HG03439 (cell line): ENCODE measurements around the gene WDR49.
"Not testable (repeated sequence)": the region's sequence is repeated elsewhere in the genome, so short reads cannot be mapped to it uniquely, and the experiment has no call there.

Experiments used
- ATAC-seq: cut with Tn5 transposase; IDR thresholded peaks from one replicate; pipeline ENCODE4 v1.9.1; 2021; ENCODE audit warnings: mild to moderate bottlenecking, moderate library complexity; ENCODE audit not compliant: unreplicated experiment

The WDR49 gene

GRCh38 chr3:167615030-167615429, 38.7 kb downstream of the WDR49 start:
- ATAC-seq = no peak

GRCh38 chr3:167614196-167614595, 39.5 kb downstream of the WDR49 start:
- ATAC-seq = not testable (repeated sequence)

GRCh38 chr3:167611718-167612117, 42.0 kb downstream of the WDR49 start:
- no peak for ATAC-seq

GRCh38 chr3:167609156-167609555, 44.6 kb downstream of the WDR49 start:
- ATAC-seq = no peak

- ATAC-seq = no peak
These were observed 46.9 kb downstream of the WDR49 start for GRCh38 chr3:167606836-167607235.

GRCh38 chr3:167605871-167606270, 47.9 kb downstream of the WDR49 start:
- no peak for ATAC-seq

- no peak for ATAC-seq
These were observed 51.7 kb downstream of the WDR49 start for GRCh38 chr3:167602041-167602440.

- no peak for ATAC-seq
These were observed 66.1 kb downstream of the WDR49 start for GRCh38 chr3:167587651-167588050.

GRCh38 chr3:167575000-167575600, 78.6 kb downstream of the WDR49 start:
- no peak for ATAC-seq

- ATAC-seq = no peak
These were observed 80.8 kb downstream of the WDR49 start for GRCh38 chr3:167572991-167573390.

- no peak for ATAC-seq
These were observed 85.1 kb downstream of the WDR49 start for GRCh38 chr3:167568634-167569033.

GRCh38 chr3:167565489-167565888, 88.3 kb downstream of the WDR49 start:
- ATAC-seq = no peak

- ATAC-seq = no peak
These were observed 89.1 kb downstream of the WDR49 start for GRCh38 chr3:167564612-167565011.

- ATAC-seq = no peak
These were observed 93.8 kb downstream of the WDR49 start for GRCh38 chr3:167559924-167560323.

- ATAC-seq = no peak
These were observed 98.8 kb downstream of the WDR49 start for GRCh38 chr3:167554898-167555297.

GRCh38 chr3:167538081-167538480, 115.7 kb downstream of the WDR49 start:
- no peak for ATAC-seq

- ATAC-seq = no peak
These were observed 132.8 kb downstream of the WDR49 start for GRCh38 chr3:167521006-167521355.

GRCh38 chr3:167520266-167521005, 133.3 kb downstream of the WDR49 start:
- ATAC-seq = no peak

GRCh38 chr3:167507954-167508353, 145.8 kb downstream of the WDR49 start:
- ATAC-seq = no peak

GRCh38 chr3:167502401-167502800, 151.3 kb downstream of the WDR49 start:
- no peak for ATAC-seq

GRCh38 chr3:167501941-167502340, 151.8 kb downstream of the WDR49 start:
- ATAC-seq = no peak

GRCh38 chr3:167497903-167498302, 155.8 kb downstream of the WDR49 start:
- ATAC-seq = no peak

- no peak for ATAC-seq
These were observed 160.5 kb downstream of the WDR49 start for GRCh38 chr3:167493244-167493643.
